ENCODE data around the gene CENPB.
"Not testable (repeated sequence)": the region's sequence is repeated elsewhere in the genome, so short reads cannot be mapped to it uniquely, and the experiment has no call there.

The CENPB gene

GRCh38 chr20:3800878-3801260 lies 14.3 kb upstream of the CENPB start:
- Mint-ChIP-seq H3K9me3 (no peaks in the 10 kb centered on the region), H3K27me3 (no peaks in the 10 kb centered on the region), H3K27ac (peak overlapping the region; percentile 97), H3K4me3 (no peak overlapping the region), H3K4me1 (ENCODE audit: low read depth) (peaks cover 81% of the 10 kb centered on the region), H3K36me3 (ENCODE audit: low read depth) (peaks cover 91% of the 10 kb centered on the region)
- DNase-seq = no peak

- Mint-ChIP-seq H3K36me3 (ENCODE audit: low read depth) (peaks cover 89% of the 10 kb centered on the region), H3K4me3 (no peak overlapping the region), H3K27ac (peak overlapping the region; percentile 97), H3K27me3 (no peaks in the 10 kb centered on the region), H3K4me1 (ENCODE audit: low read depth) (peaks cover 81% of the 10 kb centered on the region), H3K9me3 (no peaks in the 10 kb centered on the region)
- DNase-seq = no peak
These were observed 13.8 kb upstream of the CENPB start for GRCh38 chr20:3800256-3800877.

- Mint-ChIP-seq H3K36me3 (ENCODE audit: low read depth) (peaks cover 75% of the 10 kb centered on the region), H3K4me3 (peak overlapping the region; percentile 85), H3K4me1 (ENCODE audit: low read depth) (peaks cover 76% of the 10 kb centered on the region), H3K27ac (peak overlapping the region; percentile 97), H3K9me3 (no peaks in the 10 kb centered on the region), H3K27me3 (no peaks in the 10 kb centered on the region)
- no peak for DNase-seq
These were observed 12.3 kb upstream of the CENPB start for GRCh38 chr20:3798908-3799248.

GRCh38 chr20:3798373-3798768 lies 11.8 kb upstream of the CENPB start:
- peaks cover 72% of the 10 kb centered on the region for H3K4me1 Mint-ChIP-seq (ENCODE audit: low read depth)
- no peak for DNase-seq
- H3K27me3 Mint-ChIP-seq = no peaks in the 10 kb centered on the region
- peaks cover 70% of the 10 kb centered on the region for H3K36me3 Mint-ChIP-seq (ENCODE audit: low read depth)
- H3K9me3 Mint-ChIP-seq = no peaks in the 10 kb centered on the region
- peak overlapping the region; percentile 97 for H3K27ac Mint-ChIP-seq
- H3K4me3 Mint-ChIP-seq = peak overlapping the region; percentile 85

- Mint-ChIP-seq H3K27me3 (no peaks in the 10 kb centered on the region), H3K27ac (peak overlapping the region; percentile 97), H3K4me1 (ENCODE audit: low read depth) (peaks cover 69% of the 10 kb centered on the region), H3K9me3 (no peaks in the 10 kb centered on the region), H3K4me3 (peak overlapping the region; percentile 85), H3K36me3 (ENCODE audit: low read depth) (peaks cover 64% of the 10 kb centered on the region)
- no peak for DNase-seq
These were observed 11.2 kb upstream of the CENPB start for GRCh38 chr20:3797592-3798372.

GRCh38 chr20:3797226-3797545 lies 10.6 kb upstream of the CENPB start:
- Mint-ChIP-seq H3K4me3 (peak overlapping the region; percentile 85), H3K36me3 (ENCODE audit: low read depth) (peaks cover 58% of the 10 kb centered on the region), H3K9me3 (no peaks in the 10 kb centered on the region), H3K27ac (peak overlapping the region; percentile 97), H3K27me3 (no peaks in the 10 kb centered on the region), H3K4me1 (ENCODE audit: low read depth) (peaks cover 64% of the 10 kb centered on the region)
- DNase-seq = no peak

GRCh38 chr20:3796477-3797225 lies 10.1 kb upstream of the CENPB start:
- Mint-ChIP-seq H3K27me3 (no peaks in the 10 kb centered on the region), H3K36me3 (ENCODE audit: low read depth) (peaks cover 53% of the 10 kb centered on the region), H3K4me1 (ENCODE audit: low read depth) (peaks cover 59% of the 10 kb centered on the region), H3K9me3 (no peaks in the 10 kb centered on the region), H3K4me3 (peak overlapping the region; percentile 85), H3K27ac (peak overlapping the region; percentile 97)
- no peak for DNase-seq

- peak; percentile 90 for DNase-seq
- Mint-ChIP-seq H3K27me3 (no peaks in the 10 kb centered on the region), H3K27ac (peak within 1 kb of the TSS; percentile 98), H3K36me3 (ENCODE audit: low read depth) (peaks cover 44% of the 10 kb centered on the region), H3K4me1 (ENCODE audit: low read depth) (peaks cover 50% of the 10 kb centered on the region), H3K4me3 (peak within 1 kb of the TSS; percentile 85), H3K9me3 (no peaks in the 10 kb centered on the region)
These were observed 9.2 kb upstream of the CENPB start, which contains the start of gene CDC25B for GRCh38 chr20:3795511-3796468. TSS of gene CDC25B (plus strand) at chr20:3796310. CDS start at chr20:3796532, 222 bp downstream.

GRCh38 chr20:3794701-3795420 lies 8.3 kb upstream of the CENPB start:
- peak overlapping the region; percentile 98 for H3K27ac Mint-ChIP-seq
- H3K36me3 Mint-ChIP-seq (ENCODE audit: low read depth) = peaks cover 35% of the 10 kb centered on the region
- H3K9me3 Mint-ChIP-seq = no peaks in the 10 kb centered on the region
- peak overlapping the region; percentile 85 for H3K4me3 Mint-ChIP-seq
- no peaks in the 10 kb centered on the region for H3K27me3 Mint-ChIP-seq
- H3K4me1 Mint-ChIP-seq (ENCODE audit: low read depth) = peaks cover 41% of the 10 kb centered on the region
- DNase-seq = no peak

- Mint-ChIP-seq H3K36me3 (ENCODE audit: low read depth) (peaks cover 30% of the 10 kb centered on the region), H3K4me1 (ENCODE audit: low read depth) (peaks cover 34% of the 10 kb centered on the region)
- not testable (repeated sequence) for H3K9me3 Mint-ChIP-seq, H3K27me3 Mint-ChIP-seq, DNase-seq, H3K4me3 Mint-ChIP-seq, H3K27ac Mint-ChIP-seq
These were observed 7.6 kb upstream of the CENPB start for GRCh38 chr20:3794168-3794567.

- not testable (repeated sequence) for H3K27ac Mint-ChIP-seq, H3K4me3 Mint-ChIP-seq, DNase-seq, H3K27me3 Mint-ChIP-seq, H3K9me3 Mint-ChIP-seq
- peaks cover 31% of the 10 kb centered on the region for H3K4me1 Mint-ChIP-seq (ENCODE audit: low read depth)
- peaks cover 13% of the 10 kb centered on the region for H3K36me3 Mint-ChIP-seq (ENCODE audit: low read depth)
These were observed 2.7 kb upstream of the CENPB start for GRCh38 chr20:3789201-3789600.

GRCh38 chr20:3788685-3789155 lies 2.2 kb upstream of the CENPB start:
- H3K36me3 Mint-ChIP-seq (ENCODE audit: low read depth) = peaks cover 16% of the 10 kb centered on the region
- DNase-seq = no peak
- no peaks in the 10 kb centered on the region for H3K27me3 Mint-ChIP-seq
- peaks cover 33% of the 10 kb centered on the region for H3K4me1 Mint-ChIP-seq (ENCODE audit: low read depth)
- no peaks in the 10 kb centered on the region for H3K9me3 Mint-ChIP-seq
- no peak overlapping the region for H3K4me3 Mint-ChIP-seq
- peak overlapping the region; percentile 35 for H3K27ac Mint-ChIP-seq

- no peaks in the 10 kb centered on the region for H3K9me3 Mint-ChIP-seq
- peaks cover 38% of the 10 kb centered on the region for H3K4me1 Mint-ChIP-seq (ENCODE audit: low read depth)
- H3K27me3 Mint-ChIP-seq = no peaks in the 10 kb centered on the region
- no peak for DNase-seq
- H3K4me3 Mint-ChIP-seq = peak overlapping the region; percentile 69
- H3K36me3 Mint-ChIP-seq (ENCODE audit: low read depth) = peaks cover 27% of the 10 kb centered on the region
- H3K27ac Mint-ChIP-seq = peak overlapping the region; percentile 40
These were observed 929 bp upstream of the CENPB start for GRCh38 chr20:3787324-3788014.

Data from activated T-cell treated with anti-CD3 and anti-CD28 coated beads, Interleukin-2, amount 50 U/mL, for 24 hours (primary cell).